Jurkat, Clone E6-1 (cell line): ENCODE measurements around the gene ZNF253.
"Not testable (repeated sequence)": the region's sequence is repeated elsewhere in the genome, so short reads cannot be mapped to it uniquely, and the experiment has no call there.

Source experiments
- DNase-seq: peaks from one replicate; pipeline ENCODE4 v3.0.0-alpha.2; 2011; ENCODE audit warnings: low read depth, low spot score
- H3K4me3 ChIP-seq: 2 replicates; pipeline ENCODE4 v1.5.1; 2011; ENCODE audit warnings: mild to moderate bottlenecking, low read length, control low read depth, moderate library complexity

Gene ZNF253

GRCh38 chr19:19884583-19884982 lies 18.9 kb downstream of the ZNF253 start:
- H3K4me3 ChIP-seq = no peak overlapping the region
- DNase-seq = no peak

- DNase-seq, H3K4me3 ChIP-seq: not testable (repeated sequence)
Measured at GRCh38 chr19:19892055-19892941, 26.6 kb downstream of the ZNF253 start.

DNA sequence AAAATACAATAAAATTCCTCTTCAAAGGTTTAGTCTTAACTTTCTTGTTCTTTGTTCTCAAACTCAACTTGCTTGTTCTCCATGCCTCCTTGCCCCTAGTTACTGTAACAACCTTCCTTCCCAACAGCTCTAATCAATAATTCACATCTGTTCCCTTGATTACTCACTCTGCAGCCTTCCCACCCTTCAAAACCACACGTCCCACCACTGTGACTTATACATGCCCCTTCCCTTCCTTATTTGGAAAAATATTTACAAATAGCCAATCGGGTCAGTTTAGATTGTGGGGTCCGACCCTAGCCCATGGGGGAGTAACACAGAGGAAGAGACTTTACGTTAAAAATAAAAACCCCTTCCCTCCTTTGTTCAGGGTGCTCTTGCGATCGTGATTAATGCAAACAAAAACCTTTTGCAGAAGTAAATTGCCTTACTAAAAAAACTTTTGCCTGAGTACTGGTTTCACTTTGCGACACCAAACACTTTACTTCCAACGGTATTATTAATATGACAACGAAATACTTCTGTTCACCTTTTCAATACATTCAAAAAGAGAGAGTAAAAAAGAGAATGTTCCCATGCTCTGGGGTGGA lies 34.6 kb downstream of the ZNF253 start:
- no peak overlapping the region for H3K4me3 ChIP-seq
- no peak for DNase-seq

- DNase-seq = no peak
- no peak within 1 kb of the TSS for H3K4me3 ChIP-seq
Measured at GRCh38 chr19:19900729-19901444, 35.2 kb downstream of the ZNF253 start, which contains the start of gene ZNF93. TSS of gene ZNF93 (plus strand) at chr19:19900946. CDS start at chr19:19901089, 143 bp downstream.

GRCh38 chr19:19907551-19907950 lies 41.9 kb downstream of the ZNF253 start:
- DNase-seq, H3K4me3 ChIP-seq: not testable (repeated sequence)

DNA sequence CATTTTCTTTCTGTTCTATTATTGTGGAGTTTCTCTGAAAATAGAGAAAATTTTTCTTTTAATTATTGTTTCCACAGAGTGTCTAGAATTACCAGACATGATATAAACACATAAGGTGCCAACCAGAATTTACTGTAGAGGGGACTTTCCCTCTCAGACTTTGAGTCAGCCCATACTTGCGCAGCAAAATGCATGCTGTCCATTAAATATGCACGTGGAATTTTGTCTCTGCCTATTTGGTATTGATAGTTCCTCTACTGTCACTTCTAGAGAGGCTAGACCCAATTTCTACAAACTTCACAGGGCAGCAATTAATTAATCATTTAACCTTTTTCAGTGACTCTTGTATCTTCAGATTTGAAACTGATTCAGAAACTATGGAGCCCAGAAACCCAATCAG lies 44.0 kb downstream of the ZNF253 start:
- DNase-seq = no peak
- no peak overlapping the region for H3K4me3 ChIP-seq

DNA sequence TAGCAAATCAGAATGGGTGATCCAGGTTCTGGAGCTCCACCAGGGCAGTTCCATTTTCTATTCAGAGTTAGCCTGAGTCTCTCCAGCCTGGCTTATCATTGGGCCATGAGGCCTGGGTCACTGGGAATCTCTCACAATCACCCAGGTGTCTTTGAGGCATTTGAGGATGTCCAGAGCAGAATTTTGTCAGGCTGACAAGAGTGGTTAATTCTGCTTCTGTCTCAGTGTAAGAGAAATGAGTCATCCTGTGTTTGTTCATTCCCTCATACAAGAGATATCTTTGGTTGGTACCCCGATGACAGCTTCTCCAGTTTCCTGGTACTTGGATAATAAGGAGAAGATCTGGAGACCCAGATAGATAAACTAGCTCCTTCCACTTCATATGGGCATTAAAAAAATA lies 45.5 kb downstream of the ZNF253 start:
- H3K4me3 ChIP-seq = no peak overlapping the region
- DNase-seq = no peak

DNA sequence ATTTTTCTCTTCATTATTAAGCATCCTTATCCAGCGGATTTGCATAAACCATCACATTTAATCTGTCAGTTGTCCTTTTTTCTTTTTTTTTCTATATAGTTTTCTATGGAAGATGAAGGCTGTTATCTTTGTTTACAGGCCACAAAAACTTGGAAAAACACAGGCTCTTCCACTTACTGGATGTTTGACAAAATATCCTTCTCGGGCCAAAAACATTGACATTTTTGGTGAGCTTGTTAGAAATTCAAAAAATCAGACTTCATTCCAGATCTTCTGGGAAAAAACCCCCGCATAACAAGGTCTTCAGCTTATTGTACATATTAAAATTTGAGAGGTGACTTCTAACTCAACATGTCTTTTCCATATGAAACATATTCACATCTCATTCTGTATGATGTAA lies 48.9 kb downstream of the ZNF253 start:
- DNase-seq = no peak
- no peak overlapping the region for H3K4me3 ChIP-seq

- not testable (repeated sequence) for H3K4me3 ChIP-seq
- peak; percentile 15 for DNase-seq
Measured at GRCh38 chr19:19930417-19930816, 64.7 kb downstream of the ZNF253 start.

GRCh38 chr19:19933432-19934314 lies 68.0 kb downstream of the ZNF253 start:
- DNase-seq, H3K4me3 ChIP-seq: not testable (repeated sequence)

DNA sequence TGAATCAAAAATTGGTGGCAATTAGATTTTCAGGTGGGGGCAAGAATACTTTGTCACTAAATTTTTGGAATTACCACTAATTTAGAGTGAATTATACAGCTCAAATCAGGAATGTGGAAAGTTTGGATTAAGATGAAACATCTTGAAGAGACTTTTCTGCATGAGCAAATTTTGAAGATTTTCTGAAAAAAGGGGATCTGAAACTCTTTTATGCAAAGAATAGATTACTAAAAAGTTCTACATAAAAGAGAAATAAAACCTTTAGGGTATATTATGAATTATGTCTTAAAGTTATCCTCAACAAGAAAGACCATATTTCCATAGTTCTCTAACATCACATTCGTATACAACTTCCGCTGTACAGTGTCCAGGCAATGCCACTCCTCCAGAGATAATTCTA lies 71.7 kb downstream of the ZNF253 start:
- no peak for DNase-seq
- no peak overlapping the region for H3K4me3 ChIP-seq

DNA sequence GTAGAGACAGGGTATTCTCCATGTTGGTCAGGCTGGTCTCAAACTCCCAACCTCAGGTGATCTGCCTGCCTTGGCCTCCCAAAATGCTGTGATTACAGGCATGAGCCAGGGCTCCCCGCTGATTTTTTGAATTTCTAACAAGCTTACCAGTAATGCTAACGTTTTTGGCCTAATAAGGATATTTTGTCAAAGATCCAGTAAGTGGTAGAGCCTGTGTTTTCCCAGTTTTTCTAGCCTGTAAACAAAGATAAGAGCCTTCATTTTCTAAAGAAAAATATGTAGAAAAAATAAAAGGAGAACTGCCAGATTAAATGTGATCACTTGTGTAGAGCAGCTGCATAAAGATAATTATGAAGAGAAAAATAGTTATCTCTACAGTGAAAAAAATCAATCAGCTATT lies 72.8 kb downstream of the ZNF253 start:
- DNase-seq = no peak
- H3K4me3 ChIP-seq = no peak overlapping the region

DNA sequence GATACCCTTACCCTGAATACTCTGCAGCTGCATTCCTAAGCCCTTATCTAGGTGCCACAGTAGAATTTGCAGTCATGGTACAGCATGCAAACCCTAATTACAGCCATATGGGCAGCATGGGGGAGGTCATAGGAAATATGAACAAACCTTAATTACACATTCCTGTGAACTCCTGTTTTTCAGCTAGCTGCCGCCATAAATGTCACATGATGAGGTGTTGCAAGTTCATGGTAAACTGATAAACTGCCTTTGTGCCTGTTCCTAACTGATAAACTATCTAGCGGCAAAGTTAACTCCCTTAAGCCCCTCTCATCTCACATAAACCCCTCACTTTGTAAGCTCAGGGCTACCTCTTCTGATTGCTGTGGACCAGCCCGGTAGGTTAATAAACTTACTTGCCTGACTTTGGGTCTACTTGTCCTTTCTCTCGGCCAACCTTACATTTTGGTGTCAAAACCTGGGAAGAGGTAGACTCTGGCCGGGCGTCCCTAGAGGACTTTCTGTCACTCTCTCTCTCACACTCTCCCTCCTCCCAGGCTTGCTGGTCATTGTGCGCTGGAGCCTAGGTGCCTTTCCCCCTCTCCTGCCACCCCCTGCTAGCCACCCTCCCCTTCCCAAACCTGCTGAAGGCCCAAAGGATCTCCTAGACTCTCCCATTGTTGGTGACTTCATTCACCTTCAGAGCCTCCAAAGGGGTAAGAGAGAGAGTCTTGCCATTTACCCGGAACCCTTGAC lies 78.3 kb downstream of the ZNF253 start:
- H3K4me3 ChIP-seq = no peak overlapping the region
- no peak for DNase-seq
